ENCODE results near the gene RELA.
"Not testable (repeated sequence)": the region's sequence is repeated elsewhere in the genome, so short reads cannot be mapped to it uniquely, and the experiment has no call there.

Gene RELA

GRCh38 chr11:65640483-65641296 is 22.0 kb downstream of the RELA start:
- DNase-seq (ENCODE audit: low read depth), result no peak
- no peak for TF ChIP-seq CTCF (IDR thresholded peaks at IDR 0.05; ENCODE audit: low read length, missing control alignments)
- no peak overlapping the region for H3K4me3 ChIP-seq (replicated peaks; ENCODE audit: low read depth, low read length)

GRCh38 chr11:65639623-65640482 is 22.9 kb downstream of the RELA start:
- no peak for TF ChIP-seq CTCF (IDR thresholded peaks at IDR 0.05; ENCODE audit: low read length, missing control alignments)
- DNase-seq (ENCODE audit: low read depth), result no peak
- no peak overlapping the region for H3K4me3 ChIP-seq (replicated peaks; ENCODE audit: low read depth, low read length)

- not testable (repeated sequence) for DNase-seq (ENCODE audit: low read depth); H3K4me3 ChIP-seq (replicated peaks; ENCODE audit: low read depth, low read length)
Observed at GRCh38 chr11:65639228-65639597, 23.5 kb downstream of the RELA start.

- peak within 1 kb of the TSS; percentile 77 for H3K4me3 ChIP-seq (replicated peaks; ENCODE audit: low read depth, low read length)
- DNase-seq (ENCODE audit: low read depth), result peak; percentile 91
- peak; percentile 50 for TF ChIP-seq CTCF (IDR thresholded peaks at IDR 0.05; ENCODE audit: low read length, missing control alignments)
Observed at GRCh38 chr11:65637794-65638419, 24.8 kb downstream of the RELA start, which contains the start of gene SIPA1. Gene SIPA1, plus strand, starts transcription at chr11:65638101. Its CDS starts 2,821 bp downstream, at chr11:65640922.

GRCh38 chr11:65637032-65637557 is 25.6 kb downstream of the RELA start:
- DNase-seq (ENCODE audit: low read depth), result no peak
- no peak for TF ChIP-seq CTCF (IDR thresholded peaks at IDR 0.05; ENCODE audit: low read length, missing control alignments)
- H3K4me3 ChIP-seq (replicated peaks; ENCODE audit: low read depth, low read length), result no peak overlapping the region

- TF ChIP-seq CTCF (IDR thresholded peaks at IDR 0.05; ENCODE audit: low read length, missing control alignments), result no peak
- H3K4me3 ChIP-seq (replicated peaks; ENCODE audit: low read depth, low read length), result no peak overlapping the region
- no peak for DNase-seq (ENCODE audit: low read depth)
Observed at GRCh38 chr11:65636108-65637031, 26.3 kb downstream of the RELA start.

Data from fibroblast of pulmonary artery (primary cell).